GM13976 (cell line): ENCODE results near the gene KLRD1.
"Not testable (repeated sequence)": the region's sequence is repeated elsewhere in the genome, so short reads cannot be mapped to it uniquely, and the experiment has no call there.

Source experiments
- DNase-seq: peaks from one replicate; pipeline ENCODE4 v3.0.0; 2012; ENCODE audit warnings: low spot score
- CTCF ChIP-seq: IDR thresholded peaks from 2 replicates; pipeline ENCODE4 v1.5.1; 2012; ENCODE audit warnings: borderline replicate concordance, mild to moderate bottlenecking; ENCODE audit not compliant: insufficient read depth; ENCODE audit errors: extremely low read depth, missing control alignments, control extremely low read depth
- in situ Hi-C: fragments of 300-500 bp; cut with MboI; formaldehyde crosslinking; loops from one replicate; pipeline ENCODE4 v1.12.0; 2022; ENCODE audit warnings: low sequenced_read_pairs, mixed read lengths, inconsistent platforms; ENCODE audit not compliant: unreplicated experiment

KLRD1 gene

GRCh38 chr12:10339053-10339840 is 31.6 kb downstream of the KLRD1 start:
- in situ Hi-C loops = no loop called here
- DNase-seq = no peak
- no peak for TF ChIP-seq CTCF

- in situ Hi-C loops, DNase-seq: not testable (repeated sequence)
Observed at GRCh38 chr12:10340946-10341345, 33.3 kb downstream of the KLRD1 start.

GRCh38 chr12:10341892-10342509 is 34.3 kb downstream of the KLRD1 start:
- in situ Hi-C loops = no loop called here

GRCh38 chr12:10351457-10351856 is 43.8 kb downstream of the KLRD1 start:
- in situ Hi-C loops = not testable (repeated sequence)

More at GRCh38 chr12:10341892-10342509, 34.3 kb downstream of the KLRD1 start:
- no peak for TF ChIP-seq CTCF
- no peak for DNase-seq

GRCh38 chr12:10354071-10354470 is 46.4 kb downstream of the KLRD1 start:
- in situ Hi-C loops = no loop called here
- TF ChIP-seq CTCF = no peak
- DNase-seq = no peak

More at GRCh38 chr12:10351457-10351856, 43.8 kb downstream of the KLRD1 start:
- not testable (repeated sequence) for DNase-seq

- in situ Hi-C loops = no loop called here
- TF ChIP-seq CTCF = no peak
- no peak for DNase-seq
Observed at GRCh38 chr12:10354502-10354901, 46.8 kb downstream of the KLRD1 start.

- no peak for TF ChIP-seq CTCF
- DNase-seq = no peak
- in situ Hi-C loops = no loop called here
Observed at GRCh38 chr12:10358131-10358530, 50.5 kb downstream of the KLRD1 start.

GRCh38 chr12:10358969-10359368 is 51.3 kb downstream of the KLRD1 start:
- in situ Hi-C loops = no loop called here
- DNase-seq = no peak
- no peak for TF ChIP-seq CTCF
